HCT116 (cell line): ENCODE results near the gene GRIN2C. TPM values are rescaled to one million over a fixed set of nuclear protein-coding genes. Genes with fewer than 3 reads are reported as not detected.

Experiments used
- ATAC-seq: fragments of 200-7000 bp; cut with Tn5 transposase; 2 replicates; pipeline ENCODE4 v1.9.1; 2020; ENCODE audit warnings: mild to moderate bottlenecking, moderate library complexity
- BruUV-seq: library from RNA; stranded (reverse); fragments of 400-500 nt; replicated peaks from 2 replicates; lab custom pipeline; 2021; lab: Mats Ljungman, UMichigan
- CTCF ChIA-PET: fragments of 300-600 bp; sonication (Branson Sonifier 250); formaldehyde crosslinking; loops from one replicate; lab custom pipeline; 2021; ENCODE audit warnings: antibody characterized with exemption; lab: Charles Lee
- POLR2A ChIA-PET: fragments of 300-600, 350-600 bp; sonication (Branson Sonifier 250); formaldehyde crosslinking; loops from one replicate; lab custom pipeline; 2021; ENCODE audit warnings: antibody characterized with exemption; lab: Charles Lee
- RAD21 ChIA-PET, 2 experiments: fragments of 300-600 bp; sonication (Branson Sonifier 250); formaldehyde crosslinking; loops; one replicate each; lab custom pipeline; 2023; ENCODE audit warnings: low total read pairs in 2 of 2; ENCODE audit not compliant: uncharacterized antibody in 2 of 2, unreplicated experiment in 2 of 2, low non-redundant PET in 1 of 2; lab: Charles Lee
- DNase-seq: peaks from one replicate; pipeline ENCODE4 v3.0.0-alpha.2; 2010; ENCODE audit warnings: low read depth, low spot score
- H2AFZ ChIP-seq: fragments of 200-600 bp; shearing (Covaris generic), sonication (generic); 2 replicates; pipeline ENCODE4 v1.6.1; 2017; ENCODE audit warnings: low read depth, mixed run types, mixed read lengths, antibody characterized with exemption, low read length; ENCODE audit not compliant: poor library complexity, severe bottlenecking
- H3K27ac ChIP-seq: 2 replicates; pipeline ENCODE4 v1.5.1; 2012; ENCODE audit warnings: low read depth, low read length
- H3K27me3 ChIP-seq: fragments of 200-600 bp; sonication (generic); 2 replicates; pipeline ENCODE4 v1.6.1; 2016; ENCODE audit warnings: mixed run types, low read length, mixed read lengths; ENCODE audit not compliant: insufficient read depth
- H3K36me3 ChIP-seq, 2 experiments: fragments of 200-500 bp in 1 of 2; fragments of 200-600 bp in 1 of 2; sonication (Bioruptor generic) in 1 of 2; sonication (generic) in 1 of 2; 2 replicates each; pipeline versions ENCODE4 v1.5.1 to v1.6.1; 2014 to 2016; ENCODE audit warnings: low read length in 2 of 2, inconsistent platforms in 1 of 2, mixed read lengths in 1 of 2, mixed run types in 1 of 2; ENCODE audit not compliant: insufficient read depth in 2 of 2, control insufficient read depth in 1 of 2
- H3K4me1 ChIP-seq, 2 experiments: fragments of 200-600 bp in 1 of 2; sonication (generic) in 1 of 2; 2 replicates each; pipeline versions ENCODE4 v1.5.1 to v1.6.1; 2012 to 2017; ENCODE audit warnings: low read length in 2 of 2, inconsistent platforms in 1 of 2, mild to moderate bottlenecking in 1 of 2, mixed read lengths in 1 of 2, mixed run types in 1 of 2, moderate library complexity in 1 of 2; ENCODE audit not compliant: insufficient read depth in 2 of 2, control insufficient read depth in 1 of 2
- H3K4me2 ChIP-seq: fragments of 200-600 bp; sonication (generic); 2 replicates; pipeline ENCODE4 v1.6.1; 2017; ENCODE audit warnings: mixed run types, low read length, mixed read lengths
- H3K4me3 ChIP-seq, 2 experiments: fragments of 200-600 bp in 1 of 2; sonication (generic) in 1 of 2; replicated peaks in 1 of 2; 2 replicates each; pipeline ENCODE4 v1.5.1; 2011 to 2016; ENCODE audit warnings: low read length in 2 of 2, control low read depth in 1 of 2, low read depth in 1 of 2, mild to moderate bottlenecking in 1 of 2, mixed read lengths in 1 of 2, mixed run types in 1 of 2
- H3K79me2 ChIP-seq: fragments of 200-600 bp; sonication (generic); 2 replicates; pipeline ENCODE4 v1.6.1; 2017; ENCODE audit warnings: mild to moderate bottlenecking, mixed run types, low read length, moderate library complexity, mixed read lengths; ENCODE audit not compliant: insufficient read depth
- H3K9ac ChIP-seq: fragments of 200-600 bp; sonication (generic); 2 replicates; pipeline ENCODE4 v1.6.1; 2016; ENCODE audit warnings: low read length, mixed read lengths
- H3K9me2 ChIP-seq: fragments of 200-600 bp; sonication (generic), shearing (Covaris generic); 2 replicates; pipeline ENCODE4 v1.6.1; 2017; ENCODE audit warnings: mixed run types, mild to moderate bottlenecking, moderate library complexity; ENCODE audit not compliant: insufficient read depth
- H3K9me3 ChIP-seq, 2 experiments: fragments of 200-500 bp in 1 of 2; fragments of 200-600 bp in 1 of 2; sonication (Bioruptor generic) in 1 of 2; sonication (generic) in 1 of 2; 2 replicates each; pipeline ENCODE4 v1.6.1; 2014 to 2017; ENCODE audit warnings: low read length in 2 of 2, mixed read lengths in 2 of 2, inconsistent platforms in 1 of 2, low read depth in 1 of 2, mild to moderate bottlenecking in 1 of 2, mixed run types in 1 of 2, moderate library complexity in 1 of 2; ENCODE audit not compliant: control insufficient read depth in 1 of 2, insufficient read depth in 1 of 2
- H4K20me1 ChIP-seq: fragments of 200-600 bp; sonication (generic), shearing (Covaris generic); 2 replicates; pipeline ENCODE4 v1.6.1; 2017; ENCODE audit warnings: mixed run types, mild to moderate bottlenecking, moderate library complexity; ENCODE audit not compliant: insufficient read depth
- CEBPB ChIP-seq: IDR thresholded peaks from 2 replicates; pipeline ENCODE4 v1.6.1; 2012; ENCODE audit warnings: low read depth
- EGR1 ChIP-seq: IDR thresholded peaks from 2 replicates; pipeline ENCODE4 v1.6.1; 2012; ENCODE audit warnings: low read depth
- EZH2 ChIP-seq: fragments of 200-600 bp; sonication (generic); IDR thresholded peaks from 2 replicates; pipeline ENCODE4 v1.6.1; 2017; ENCODE audit warnings: antibody characterized with exemption, mixed run types
- FOSL1 ChIP-seq: IDR thresholded peaks from 2 replicates; pipeline ENCODE4 v1.6.1; 2012; ENCODE audit warnings: low read depth
- JUND ChIP-seq: IDR thresholded peaks from 2 replicates; pipeline ENCODE4 v1.6.1; 2012
- POLR2A ChIP-seq: IDR thresholded peaks from 2 replicates; pipeline ENCODE4 v1.7.0; 2011; ENCODE audit warnings: borderline replicate concordance; ENCODE audit not compliant: insufficient read depth, insufficient read length; ENCODE audit errors: extremely low read depth
- POLR2AphosphoS5 ChIP-seq: IDR thresholded peaks from 2 replicates; pipeline ENCODE4 v1.6.1; 2011; ENCODE audit warnings: mild to moderate bottlenecking, low read depth, low read length, moderate library complexity
- RAD21 ChIP-seq: IDR thresholded peaks from 2 replicates; pipeline ENCODE4 v1.6.1; 2012; ENCODE audit warnings: low read depth, mild to moderate bottlenecking
- SIN3A ChIP-seq: IDR thresholded peaks from 2 replicates; pipeline ENCODE4 v1.6.1; 2012; ENCODE audit warnings: low read depth
- SP1 ChIP-seq: IDR thresholded peaks from 2 replicates; pipeline ENCODE4 v1.6.1; 2012; ENCODE audit warnings: low read depth
- TCF7L2 ChIP-seq: IDR thresholded peaks from 2 replicates; pipeline ENCODE4 v1.7.0; 2011; ENCODE audit warnings: borderline replicate concordance, inconsistent platforms; ENCODE audit not compliant: insufficient read depth, insufficient read length; ENCODE audit errors: extremely low read depth
- YY1 ChIP-seq: IDR thresholded peaks from 2 replicates; pipeline ENCODE4 v1.6.1; 2011; ENCODE audit warnings: low read length, low read depth, moderate library complexity, mild to moderate bottlenecking; ENCODE audit not compliant: insufficient replicate concordance; ENCODE audit errors: extremely low read depth
- ZFX ChIP-seq: fragments of 450-650 bp; IDR thresholded peaks from 2 replicates; pipeline ENCODE4 v1.6.1; 2017
- ZNF274 ChIP-seq: fragments of 200-500 bp; sonication (Bioruptor generic); IDR thresholded peaks from 2 replicates; pipeline ENCODE4 v1.6.1; 2014; ENCODE audit warnings: mild to moderate bottlenecking, low read depth, low read length, inconsistent platforms
- intact Hi-C: fragments of 100-400 bp; cut with micrococcal nuclease; formaldehyde crosslinking; loops from 2 replicates; pipeline ENCODE4 v1.10.0; 2022
- total RNA-seq: library from RNA; stranded (reverse); gene quantifications from one replicate; pipeline ENCODE4 v1.2.1, GENCODE V29; 2021; ENCODE audit not compliant: unreplicated experiment
- TF ChIP-seq, protein P1 (sequence below): IDR thresholded peaks from 2 replicates; pipeline ENCODE4 v1.6.1; 2011; ENCODE audit warnings: mild to moderate bottlenecking, low read length, moderate library complexity; ENCODE audit not compliant: insufficient replicate concordance; ENCODE audit errors: extremely low read depth
- TF ChIP-seq, protein P2 (sequence below), 3 experiments: fragments of 200-600 bp in 1 of 3; sonication (generic) in 1 of 3; IDR thresholded peaks in 2 of 3; conservative IDR thresholded peaks in 1 of 3; 2 replicates each; pipeline ENCODE4 v1.5.1; 2012 to 2017; ENCODE audit warnings: low read depth in 2 of 3, low read length in 2 of 3, antibody characterized with exemption in 1 of 3, borderline replicate concordance in 1 of 3, control low read depth in 1 of 3, mild to moderate bottlenecking in 1 of 3, mixed read lengths in 1 of 3, mixed run types in 1 of 3, moderate library complexity in 1 of 3; ENCODE audit not compliant: insufficient read depth in 1 of 3

The GRIN2C gene
- total RNA-seq, 1 experiment from 2014 or later, result 2.2 TPM

GRCh38 chr17:74850310-74850709 lies 9.4 kb downstream of the GRIN2C start:
- POLR2A ChIA-PET, result no interaction called here
- RAD21 ChIA-PET, result no interaction called here
- no peak overlapping the region for H3K27ac ChIP-seq
- CTCF ChIA-PET, result interaction anchor here (0.7 kb wide), 1 partner anchor 10 kb away, joined by 3 read pairs; no protein-coding TSS in a partner anchor
- H2AFZ ChIP-seq, result no peak overlapping the region
- ATAC-seq, result no peak
- H3K9me3 ChIP-seq, result no peaks in the 10 kb centered on the region
- no peaks in the 10 kb centered on the region for H4K20me1 ChIP-seq
- no peaks in the 10 kb centered on the region for H3K36me3 ChIP-seq
- peaks cover 0 to 12% of the 10 kb centered on the region in 2 experiments; a peak in 2 of 4 replicates for H3K4me1 ChIP-seq
- no peak overlapping the region for H3K9ac ChIP-seq
- BruUV-seq, result no TSS peak
- no peak for TF ChIP-seq YY1
- no peak for TF ChIP-seq RAD21
- no peak for TF ChIP-seq EZH2
- no peak for TF ChIP-seq SP1
- H3K4me2 ChIP-seq, result no peak overlapping the region
- H3K4me3 ChIP-seq, result no peak overlapping the region
- intact Hi-C loops, result no loop called here
- H3K9me2 ChIP-seq, result no peaks in the 10 kb centered on the region
- no peaks in the 10 kb centered on the region for H3K27me3 ChIP-seq
- no peak for DNase-seq
- H3K79me2 ChIP-seq, result no peaks in the 10 kb centered on the region

- ChIA-PET CTCF (no interaction called here), RAD21 (interaction anchor here in 1 of 2 experiments (0.6 kb wide), 1 partner anchor 418 kb away, joined by 3 read pairs; no protein-coding TSS in a partner anchor), POLR2A (no interaction called here)
- BruUV-seq, result no TSS peak
- ATAC-seq, result no peak
- intact Hi-C loops, result no loop called here
- H2AFZ ChIP-seq, result no peak overlapping the region
- no peak overlapping the region for H3K9ac ChIP-seq
- no peaks in the 10 kb centered on the region for H3K27me3 ChIP-seq
- DNase-seq, result no peak
- TF ChIP-seq ZNF274 (no peak), CEBPB (no peak), YY1 (no peak), FOSL1 (no peak), JUND (no peak), POLR2AphosphoS5 (no peak), RAD21 (no peak), POLR2A (no peak), SIN3A (no peak), EZH2 (no peak), ZFX (no peak), EGR1 (no peak), TCF7L2 (no peak)
- TF ChIP-seq, protein P1, sequence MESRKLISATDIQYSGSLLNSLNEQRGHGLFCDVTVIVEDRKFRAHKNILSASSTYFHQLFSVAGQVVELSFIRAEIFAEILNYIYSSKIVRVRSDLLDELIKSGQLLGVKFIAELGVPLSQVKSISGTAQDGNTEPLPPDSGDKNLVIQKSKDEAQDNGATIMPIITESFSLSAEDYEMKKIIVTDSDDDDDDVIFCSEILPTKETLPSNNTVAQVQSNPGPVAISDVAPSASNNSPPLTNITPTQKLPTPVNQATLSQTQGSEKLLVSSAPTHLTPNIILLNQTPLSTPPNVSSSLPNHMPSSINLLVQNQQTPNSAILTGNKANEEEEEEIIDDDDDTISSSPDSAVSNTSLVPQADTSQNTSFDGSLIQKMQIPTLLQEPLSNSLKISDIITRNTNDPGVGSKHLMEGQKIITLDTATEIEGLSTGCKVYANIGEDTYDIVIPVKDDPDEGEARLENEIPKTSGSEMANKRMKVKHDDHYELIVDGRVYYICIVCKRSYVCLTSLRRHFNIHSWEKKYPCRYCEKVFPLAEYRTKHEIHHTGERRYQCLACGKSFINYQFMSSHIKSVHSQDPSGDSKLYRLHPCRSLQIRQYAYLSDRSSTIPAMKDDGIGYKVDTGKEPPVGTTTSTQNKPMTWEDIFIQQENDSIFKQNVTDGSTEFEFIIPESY, result no peak
- TF ChIP-seq, protein P2, sequence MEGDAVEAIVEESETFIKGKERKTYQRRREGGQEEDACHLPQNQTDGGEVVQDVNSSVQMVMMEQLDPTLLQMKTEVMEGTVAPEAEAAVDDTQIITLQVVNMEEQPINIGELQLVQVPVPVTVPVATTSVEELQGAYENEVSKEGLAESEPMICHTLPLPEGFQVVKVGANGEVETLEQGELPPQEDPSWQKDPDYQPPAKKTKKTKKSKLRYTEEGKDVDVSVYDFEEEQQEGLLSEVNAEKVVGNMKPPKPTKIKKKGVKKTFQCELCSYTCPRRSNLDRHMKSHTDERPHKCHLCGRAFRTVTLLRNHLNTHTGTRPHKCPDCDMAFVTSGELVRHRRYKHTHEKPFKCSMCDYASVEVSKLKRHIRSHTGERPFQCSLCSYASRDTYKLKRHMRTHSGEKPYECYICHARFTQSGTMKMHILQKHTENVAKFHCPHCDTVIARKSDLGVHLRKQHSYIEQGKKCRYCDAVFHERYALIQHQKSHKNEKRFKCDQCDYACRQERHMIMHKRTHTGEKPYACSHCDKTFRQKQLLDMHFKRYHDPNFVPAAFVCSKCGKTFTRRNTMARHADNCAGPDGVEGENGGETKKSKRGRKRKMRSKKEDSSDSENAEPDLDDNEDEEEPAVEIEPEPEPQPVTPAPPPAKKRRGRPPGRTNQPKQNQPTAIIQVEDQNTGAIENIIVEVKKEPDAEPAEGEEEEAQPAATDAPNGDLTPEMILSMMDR (IDR thresholded peaks at IDR 0.05 in 2 of 3, conservative IDR thresholded peaks at IDR 0.05 in 1 of 3; ENCODE audit: borderline replicate concordance in 1 of 3, insufficient read depth in 1 of 3, low read depth in 2 of 3, low read length in 2 of 3), result no peak
- no peaks in the 10 kb centered on the region for H4K20me1 ChIP-seq
- no peak overlapping the region for H3K4me3 ChIP-seq
- H3K9me2 ChIP-seq, result no peaks in the 10 kb centered on the region
- no peak overlapping the region for H3K4me2 ChIP-seq
- H3K27ac ChIP-seq, result no peak overlapping the region
- H3K36me3 ChIP-seq, result no peaks in the 10 kb centered on the region
- no peaks in the 10 kb centered on the region for H3K9me3 ChIP-seq
- peaks cover 0 to 12% of the 10 kb centered on the region in 2 experiments; a peak in 2 of 4 replicates for H3K4me1 ChIP-seq
- H3K79me2 ChIP-seq, result no peaks in the 10 kb centered on the region
Measured at GRCh38 chr17:74848656-74849399, 10.9 kb downstream of the GRIN2C start.
